ENCODE measurements around the gene ENAM. TPM values are rescaled to one million over a fixed set of nuclear protein-coding genes. Genes with fewer than 3 reads are reported as not detected.

Gene ENAM
- total and polyA plus RNA-seq, 2 donors (not counting 3 experiments of a cell fraction or from before 2014, with no cell fraction given), result 0.07 TPM; not detected in 1

- H3K9ac ChIP-seq (replicated peaks; ENCODE audit: extremely low read depth, insufficient read depth, low read length), result no peak overlapping the region
- no peak overlapping the region for H3K4me3 ChIP-seq (replicated peaks in 1 of 3; ENCODE audit: insufficient read depth in 1 of 3, low read depth in 1 of 3, low read length in 3 of 3)
- DNase-seq (ENCODE audit: low read depth, low spot score), result no peak
- ChIA-PET CTCF (interaction anchor here (1.0 kb wide), 1 partner anchor 23 kb away, joined by 3 read pairs; no protein-coding TSS in a partner anchor), POLR2A (no interaction called here)
- no peaks in the 10 kb centered on the region for H4K20me1 ChIP-seq (replicated peaks; ENCODE audit: control insufficient read depth, extremely low read depth, insufficient read depth, low read length)
- FAIRE-seq, result no peak
- no peak overlapping the region for H3K27ac ChIP-seq (ENCODE audit: insufficient read depth, low read depth, low read length)
- peaks cover 0 to 6% of the 10 kb centered on the region in 2 experiments for H3K27me3 ChIP-seq (ENCODE audit: control insufficient read depth in 2 of 2, insufficient read depth in 2 of 2, low read length in 2 of 2)
- H3K79me2 ChIP-seq (ENCODE audit: control insufficient read depth, insufficient read depth, low read length), result no peaks in the 10 kb centered on the region
- H3K4me2 ChIP-seq (ENCODE audit: insufficient read depth, low read length), result no peak overlapping the region
- no peak for TF ChIP-seq GATA2 (IDR thresholded peaks at IDR 0.05; ENCODE audit: insufficient read depth, insufficient read length, low read depth, low read length)
- TF ChIP-seq, protein P1, sequence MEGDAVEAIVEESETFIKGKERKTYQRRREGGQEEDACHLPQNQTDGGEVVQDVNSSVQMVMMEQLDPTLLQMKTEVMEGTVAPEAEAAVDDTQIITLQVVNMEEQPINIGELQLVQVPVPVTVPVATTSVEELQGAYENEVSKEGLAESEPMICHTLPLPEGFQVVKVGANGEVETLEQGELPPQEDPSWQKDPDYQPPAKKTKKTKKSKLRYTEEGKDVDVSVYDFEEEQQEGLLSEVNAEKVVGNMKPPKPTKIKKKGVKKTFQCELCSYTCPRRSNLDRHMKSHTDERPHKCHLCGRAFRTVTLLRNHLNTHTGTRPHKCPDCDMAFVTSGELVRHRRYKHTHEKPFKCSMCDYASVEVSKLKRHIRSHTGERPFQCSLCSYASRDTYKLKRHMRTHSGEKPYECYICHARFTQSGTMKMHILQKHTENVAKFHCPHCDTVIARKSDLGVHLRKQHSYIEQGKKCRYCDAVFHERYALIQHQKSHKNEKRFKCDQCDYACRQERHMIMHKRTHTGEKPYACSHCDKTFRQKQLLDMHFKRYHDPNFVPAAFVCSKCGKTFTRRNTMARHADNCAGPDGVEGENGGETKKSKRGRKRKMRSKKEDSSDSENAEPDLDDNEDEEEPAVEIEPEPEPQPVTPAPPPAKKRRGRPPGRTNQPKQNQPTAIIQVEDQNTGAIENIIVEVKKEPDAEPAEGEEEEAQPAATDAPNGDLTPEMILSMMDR (IDR thresholded peaks at IDR 0.05; ENCODE audit: extremely low read depth in 1 of 2, insufficient read depth in 1 of 2, low read depth in 1 of 2, low read length in 2 of 2), result no peak
- TF ChIP-seq FOS (IDR thresholded peaks at IDR 0.05; ENCODE audit: borderline replicate concordance, insufficient read depth, low read length), result no peak
- no peak for TF ChIP-seq EZH2 (IDR thresholded peaks at IDR 0.05; ENCODE audit: borderline replicate concordance, low read depth, low read length, severe bottlenecking)
- no peak for TF ChIP-seq POLR2A (IDR thresholded peaks at IDR 0.05; ENCODE audit: low read depth, low read length)
- no peak for TF ChIP-seq MYC (IDR thresholded peaks at IDR 0.05; ENCODE audit: low read depth, low read length)
- TF ChIP-seq JUN (IDR thresholded peaks at IDR 0.05; ENCODE audit: borderline replicate concordance, insufficient read depth, insufficient read length, low read depth), result no peak
- TF ChIP-seq, protein P2, sequence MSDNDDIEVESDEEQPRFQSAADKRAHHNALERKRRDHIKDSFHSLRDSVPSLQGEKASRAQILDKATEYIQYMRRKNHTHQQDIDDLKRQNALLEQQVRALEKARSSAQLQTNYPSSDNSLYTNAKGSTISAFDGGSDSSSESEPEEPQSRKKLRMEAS (IDR thresholded peaks at IDR 0.05; ENCODE audit: insufficient read depth, insufficient read length), result no peak
- no peak for TF ChIP-seq POLR2AphosphoS5 (IDR thresholded peaks at IDR 0.05; ENCODE audit: insufficient read depth, low read depth, low read length)
- dilution Hi-C loops (cut with MboI; ENCODE audit: extremely low pct_ligation_motif_present, low sequenced_read_pairs) (no loop called here), intact Hi-C loops (cut with micrococcal nuclease) (no loop called here)
- no peaks in the 10 kb centered on the region for H3K4me1 ChIP-seq (ENCODE audit: control insufficient read depth, extremely low read depth, insufficient read depth, low read length)
- BruUV-seq (replicated peaks), result no TSS peak
- no peaks in the 10 kb centered on the region for H3K36me3 ChIP-seq (ENCODE audit: control insufficient read depth in 2 of 2, extremely low read depth in 1 of 2, insufficient read depth in 2 of 2, low read length in 2 of 2)
- H3K9me1 ChIP-seq (replicated peaks; ENCODE audit: control insufficient read depth, extremely low read depth, insufficient read depth, low read length), result no peaks in the 10 kb centered on the region
- no peak overlapping the region for H2AFZ ChIP-seq (ENCODE audit: low read depth, low read length)
- no peaks in the 10 kb centered on the region for H3K9me3 ChIP-seq (replicated peaks; ENCODE audit: control insufficient read depth, insufficient read depth, low read length)
Measured at GRCh38 chr4:70581980-70582379, 46.6 kb upstream of the ENAM start.

Measured in endothelial cell of umbilical vein (primary cell).